GM12878 (cell line): ENCODE results near the gene RAB25. TPM values are rescaled to one million over a fixed set of nuclear protein-coding genes. Genes with fewer than 3 reads are reported as not detected.

ENCODE experiments used
- ATAC-seq: fragments of 200-7000 bp; cut with Tn5 transposase; 3 replicates; pipeline ENCODE4 v1.9.1; 2020; ENCODE audit warnings: mild to moderate bottlenecking, moderate library complexity
- BruUV-seq: library from RNA; stranded (reverse); fragments of 400-500 nt; replicated peaks from 2 replicates; lab custom pipeline; 2021; lab: Mats Ljungman, UMichigan
- CTCF ChIA-PET: fragments of 300-600 bp; sonication (Branson Sonifier 250); formaldehyde crosslinking; extraction: SDS; loops from one replicate; lab custom pipeline; 2021; ENCODE audit warnings: inconsistent platforms; lab: Yijun Ruan, JAX
- POLR2A ChIA-PET: fragments of 350-600 bp; formaldehyde crosslinking; extraction: SDS; loops from one replicate; lab custom pipeline; 2021; ENCODE audit warnings: inconsistent platforms; lab: Charles Lee
- RAD21 ChIA-PET: fragments of 300-600 bp; sonication (Branson Sonifier 250); formaldehyde crosslinking; loops from one replicate; lab custom pipeline; 2023; ENCODE audit warnings: antibody characterized with exemption; ENCODE audit not compliant: unreplicated experiment; lab: Charles Lee
- SMC1A ChIA-PET: fragments of 300-600 bp; sonication (Branson Sonifier 250); formaldehyde crosslinking; loops from one replicate; lab custom pipeline; 2023; ENCODE audit not compliant: unreplicated experiment, uncharacterized antibody; lab: Charles Lee
- DNase-seq: peaks from one replicate; pipeline ENCODE4 v3.0.0-alpha.2; 2011; ENCODE audit warnings: low read depth, low spot score
- FAIRE-seq: peaks from 3 replicates; lab custom pipeline; 2011; peaks lifted over from hg19 to GRCh38; lab: Jason Lieb, UNC
- H2AFZ ChIP-seq: 2 replicates; pipeline ENCODE4 v1.6.0; 2011; ENCODE audit warnings: low read depth, low read length, control low read depth; ENCODE audit not compliant: control insufficient read depth
- H3K27ac ChIP-seq: 2 replicates; pipeline ENCODE4 v1.5.1; 2011; ENCODE audit warnings: control low read depth; ENCODE audit not compliant: control insufficient read depth, insufficient read depth
- H3K27me3 ChIP-seq, 2 experiments: replicated peaks in 1 of 2; 2 replicates each; pipeline versions ENCODE4 v1.6.0 to v1.6.1; 2011; ENCODE audit warnings: low read length in 1 of 2; ENCODE audit not compliant: control insufficient read depth in 2 of 2, insufficient read depth in 2 of 2
- H3K36me3 ChIP-seq, 2 experiments: 2 replicates each; pipeline ENCODE4 v1.5.1; 2011; ENCODE audit warnings: low read length in 1 of 2; ENCODE audit not compliant: control insufficient read depth in 2 of 2, insufficient read depth in 2 of 2
- H3K4me1 ChIP-seq: 2 replicates; pipeline ENCODE4 v1.6.1; 2011; ENCODE audit warnings: mild to moderate bottlenecking, low read length, moderate library complexity, mixed read lengths; ENCODE audit not compliant: control insufficient read depth, insufficient read depth
- H3K4me2 ChIP-seq: 2 replicates; pipeline ENCODE4 v1.6.0; 2011; ENCODE audit warnings: control low read depth; ENCODE audit not compliant: control insufficient read depth, insufficient read depth
- H3K4me3 ChIP-seq: fragments of 200-600 bp; sonication (generic); 2 replicates; pipeline ENCODE4 v1.5.1; 2016
- H3K79me2 ChIP-seq: 2 replicates; pipeline ENCODE4 v1.6.0; 2011; ENCODE audit warnings: low read length; ENCODE audit not compliant: control insufficient read depth, insufficient read depth
- H3K9ac ChIP-seq: 2 replicates; pipeline ENCODE4 v1.8.0; 2011; ENCODE audit warnings: low read length, control low read depth, mixed read lengths; ENCODE audit not compliant: control insufficient read depth, insufficient read depth
- H3K9me3 ChIP-seq: replicated peaks from 3 replicates; pipeline ENCODE4 v1.5.1; 2011; ENCODE audit warnings: mild to moderate bottlenecking, low read length; ENCODE audit not compliant: control insufficient read depth, insufficient read depth
- H4K20me1 ChIP-seq: 2 replicates; pipeline ENCODE4 v1.6.0; 2011; ENCODE audit not compliant: control insufficient read depth, insufficient read depth
- CBX5 ChIP-seq: sonication (generic); IDR thresholded peaks from 2 replicates; pipeline ENCODE4 v1.6.1; 2016; ENCODE audit warnings: low read depth, moderate library complexity, mild to moderate bottlenecking, inconsistent platforms
- CEBPB ChIP-seq, 2 experiments: fragments of 150-350 bp in 1 of 2; IDR thresholded peaks; 2 replicates each; pipeline ENCODE4 v1.6.1; 2012 to 2014; ENCODE audit warnings: low read depth in 2 of 2, low read length in 2 of 2, borderline replicate concordance in 1 of 2, inconsistent platforms in 1 of 2
- FOS ChIP-seq: IDR thresholded peaks from 3 replicates; pipeline ENCODE4 v1.6.1; 2011; ENCODE audit warnings: borderline replicate concordance; ENCODE audit not compliant: insufficient read length; ENCODE audit errors: extremely low read depth
- FOXK2 ChIP-seq: fragments of 450-650 bp; IDR thresholded peaks from 2 replicates; pipeline ENCODE4 v1.6.1; 2017; ENCODE audit warnings: mild to moderate bottlenecking, moderate library complexity
- HDAC2 ChIP-seq: fragments of 200-600 bp; sonication (generic); IDR thresholded peaks from 2 replicates; pipeline ENCODE4 v1.6.1; 2017
- HDGF ChIP-seq: fragments of 450-650 bp; IDR thresholded peaks from 2 replicates; pipeline ENCODE4 v1.6.1; 2016; ENCODE audit warnings: antibody characterized with exemption
- KLF5 ChIP-seq: fragments of 450-650 bp; IDR thresholded peaks from 2 replicates; pipeline ENCODE4 v1.6.1; 2014; ENCODE audit warnings: mild to moderate bottlenecking; ENCODE audit not compliant: partially characterized antibody
- MEF2A ChIP-seq: IDR thresholded peaks from 2 replicates; pipeline ENCODE4 v1.6.1; 2011; ENCODE audit warnings: low read depth, mild to moderate bottlenecking, low read length, moderate library complexity; ENCODE audit not compliant: insufficient read depth
- NR2F1 ChIP-seq: fragments of 450-650 bp; conservative IDR thresholded peaks from 2 replicates; pipeline ENCODE4 v1.6.1; 2017; ENCODE audit warnings: mild to moderate bottlenecking
- RUNX3 ChIP-seq: IDR thresholded peaks from 2 replicates; pipeline ENCODE4 v1.6.1; 2012; ENCODE audit warnings: low read length, inconsistent platforms
- TARDBP ChIP-seq: IDR thresholded peaks from 2 replicates; pipeline ENCODE4 v1.6.1; 2016; ENCODE audit warnings: borderline replicate concordance
- TCF3 ChIP-seq: IDR thresholded peaks from 2 replicates; pipeline ENCODE4 v1.6.1; 2012; ENCODE audit warnings: low read depth, mild to moderate bottlenecking, low read length, borderline replicate concordance; ENCODE audit not compliant: insufficient read depth
- ZNF207 ChIP-seq: fragments of 450-650 bp; IDR thresholded peaks from 2 replicates; pipeline ENCODE4 v1.6.1; 2014; ENCODE audit warnings: antibody characterized with exemption, mild to moderate bottlenecking, borderline replicate concordance
- WGBS: methylation state at CpG from one replicate; pipeline ENCODE4 v1.1.6; 2016; ENCODE audit warnings: low lambda C conversion rate; ENCODE audit not compliant: insufficient replicate concordance, insufficient coverage; ENCODE audit errors: missing lambda C conversion rate; 5-methylcytosine and 5-hydroxymethylcytosine counted together
- in situ Hi-C: fragments of 300-500 bp; cut with MboI; formaldehyde crosslinking; loops from 9 replicates; pipeline ENCODE4 v1.14.3; 2018; ENCODE audit warnings: mixed read lengths
- intact Hi-C: fragments of 100-400 bp; cut with micrococcal nuclease; formaldehyde crosslinking; loops from one replicate; pipeline ENCODE4 v1.14.2; 2022; ENCODE audit not compliant: unreplicated experiment
- polyA plus RNA-seq, 11 experiments: library from polyadenylated mRNA; depleted of rRNA in 4 of 11; unstranded in 6 of 11; stranded (reverse) in 5 of 11; fragments of >200 nt; fragmentation: Nextera tagmentation in 4 of 11; fragmentation: Illumina TruSeq in 1 of 11; extraction: Ambion mirVana in 4 of 11; extraction: Trizol in 1 of 11; gene quantifications; 1 replicate in 1 of 11; 2 replicates in 10 of 11; pipeline versions ENCODE4 v1.2.1 to v1.2.3, GENCODE V29; 2011 to 2016; ENCODE audit warnings: inconsistent platforms in 2 of 11, missing spikeins in 2 of 11, low read depth in 1 of 11
- total RNA-seq, 4 experiments: library from RNA; depleted of rRNA in 3 of 4; stranded (reverse); fragments of >200 nt in 3 of 4; fragmentation: Illumina TruSeq in 1 of 4; extraction: Trizol in 1 of 4; gene quantifications; 2 replicates each; pipeline versions ENCODE4 v1.2.1 to v1.2.3, GENCODE V29; 2013 to 2021
- TF ChIP-seq, protein P1 (sequence below): IDR thresholded peaks from 2 replicates; pipeline ENCODE4 v1.6.1; 2011; ENCODE audit warnings: low read depth, mild to moderate bottlenecking, low read length, moderate library complexity, borderline replicate concordance; ENCODE audit errors: extremely low read depth
- TF ChIP-seq, protein P2 (sequence below): IDR thresholded peaks from 2 replicates; pipeline ENCODE4 v1.6.1; 2012; ENCODE audit warnings: improper control_type of control experiment, low read depth, low read length; ENCODE audit not compliant: insufficient replicate concordance
- TF ChIP-seq, protein P3 (sequence below): fragments of 450-650 bp; IDR thresholded peaks from 2 replicates; pipeline ENCODE4 v1.6.1; 2014; ENCODE audit warnings: mild to moderate bottlenecking
- TF ChIP-seq, protein P4 (sequence below): fragments of 450-650 bp; IDR thresholded peaks from 2 replicates; pipeline ENCODE4 v1.6.1; 2016; ENCODE audit warnings: mild to moderate bottlenecking

The RAB25 gene
- total and polyA plus RNA-seq, 10 of the 15 experiments (the other 5 are each of a cell fraction or from before 2014, with no cell fraction given): 0.16 to 0.36 (median 0.22) TPM; not detected in 7

DNA sequence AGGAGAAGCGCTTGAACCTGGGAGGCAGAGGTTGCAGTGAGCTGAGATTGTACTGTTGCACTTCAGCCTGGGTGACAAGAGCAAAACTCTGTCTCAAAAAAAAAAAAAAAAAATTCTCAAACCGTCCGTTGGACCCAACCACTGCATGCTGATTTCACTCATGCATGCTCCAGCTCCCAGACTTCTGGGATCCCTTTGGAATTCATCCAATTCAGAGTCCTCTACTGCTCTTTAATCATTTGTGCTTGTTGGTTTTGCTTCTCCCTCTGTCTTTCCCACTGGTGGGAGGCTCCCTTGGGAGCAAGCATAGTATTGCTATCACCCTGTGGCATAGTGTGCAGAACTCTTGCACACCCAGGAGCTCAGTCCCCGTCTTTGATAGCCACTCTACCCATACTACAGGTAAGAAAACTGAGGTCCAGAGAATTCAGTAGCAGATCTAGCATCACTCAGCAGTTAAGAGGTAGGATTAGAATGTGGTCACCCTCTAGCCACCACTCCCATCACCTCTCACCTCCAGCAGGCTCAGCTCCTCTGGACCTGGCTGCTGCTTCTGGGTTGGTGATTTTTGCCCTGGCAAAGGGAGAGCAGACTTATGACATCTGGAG is 50.5 kb downstream of the RAB25 start:
- ChIA-PET CTCF (interaction anchor here (0.9 to 25.7 kb wide), 3 partner anchors 14 to 224 kb away, joined by 4 to 1294 read pairs (median 60); no protein-coding TSS in a partner anchor), POLR2A (interaction anchor here (0.6 kb wide), 1 partner anchor 17 kb away, joined by 4 read pairs; no protein-coding TSS in a partner anchor), RAD21 (interaction anchor here (10.4 to 22.2 kb wide), 2 partner anchors 13 to 16 kb away, joined by 105 to 695 read pairs; no protein-coding TSS in a partner anchor), SMC1A (interaction anchor here (0.7 to 1.9 kb wide), 8 partner anchors 8 to 114 kb away, joined by 3 to 5 read pairs (median 3); partner anchors contain the start of gene MEX3A)
- H3K4me1 ChIP-seq: peaks cover 17% of the 10 kb centered on the region
- H3K9ac ChIP-seq: no peak overlapping the region
- no peak for FAIRE-seq
- in situ Hi-C loops (no loop called here), intact Hi-C loops (no loop called here)
- no peak for DNase-seq
- BruUV-seq: no TSS peak
- no peaks in the 10 kb centered on the region for H3K9me3 ChIP-seq
- 92% methylated on average over 4 of the region's 4 CpGs for WGBS
- H2AFZ ChIP-seq: no peak overlapping the region
- H3K27me3 ChIP-seq: no peaks in the 10 kb centered on the region
- no peaks in the 10 kb centered on the region for H4K20me1 ChIP-seq
- no peak for ATAC-seq
- no peaks in the 10 kb centered on the region for H3K36me3 ChIP-seq
- no peak overlapping the region for H3K4me3 ChIP-seq
- H3K4me2 ChIP-seq: no peak overlapping the region
- no peak overlapping the region for H3K27ac ChIP-seq
- peaks cover 18% of the 10 kb centered on the region for H3K79me2 ChIP-seq
- TF ChIP-seq NR2F1 (no peak), KLF5 (no peak), HDGF (no peak), TCF3 (no peak), FOS (no peak), HDAC2 (no peak), RUNX3 (no peak), FOXK2 (no peak), CEBPB (IDR thresholded peaks at IDR 0.05; ENCODE audit: borderline replicate concordance in 1 of 2, low read depth in 2 of 2, low read length in 2 of 2) (no peak), CBX5 (no peak), MEF2A (no peak), TARDBP (no peak), ZNF207 (no peak)
- TF ChIP-seq, protein P1, sequence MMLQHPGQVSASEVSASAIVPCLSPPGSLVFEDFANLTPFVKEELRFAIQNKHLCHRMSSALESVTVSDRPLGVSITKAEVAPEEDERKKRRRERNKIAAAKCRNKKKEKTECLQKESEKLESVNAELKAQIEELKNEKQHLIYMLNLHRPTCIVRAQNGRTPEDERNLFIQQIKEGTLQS: no peak
- TF ChIP-seq, protein P2, sequence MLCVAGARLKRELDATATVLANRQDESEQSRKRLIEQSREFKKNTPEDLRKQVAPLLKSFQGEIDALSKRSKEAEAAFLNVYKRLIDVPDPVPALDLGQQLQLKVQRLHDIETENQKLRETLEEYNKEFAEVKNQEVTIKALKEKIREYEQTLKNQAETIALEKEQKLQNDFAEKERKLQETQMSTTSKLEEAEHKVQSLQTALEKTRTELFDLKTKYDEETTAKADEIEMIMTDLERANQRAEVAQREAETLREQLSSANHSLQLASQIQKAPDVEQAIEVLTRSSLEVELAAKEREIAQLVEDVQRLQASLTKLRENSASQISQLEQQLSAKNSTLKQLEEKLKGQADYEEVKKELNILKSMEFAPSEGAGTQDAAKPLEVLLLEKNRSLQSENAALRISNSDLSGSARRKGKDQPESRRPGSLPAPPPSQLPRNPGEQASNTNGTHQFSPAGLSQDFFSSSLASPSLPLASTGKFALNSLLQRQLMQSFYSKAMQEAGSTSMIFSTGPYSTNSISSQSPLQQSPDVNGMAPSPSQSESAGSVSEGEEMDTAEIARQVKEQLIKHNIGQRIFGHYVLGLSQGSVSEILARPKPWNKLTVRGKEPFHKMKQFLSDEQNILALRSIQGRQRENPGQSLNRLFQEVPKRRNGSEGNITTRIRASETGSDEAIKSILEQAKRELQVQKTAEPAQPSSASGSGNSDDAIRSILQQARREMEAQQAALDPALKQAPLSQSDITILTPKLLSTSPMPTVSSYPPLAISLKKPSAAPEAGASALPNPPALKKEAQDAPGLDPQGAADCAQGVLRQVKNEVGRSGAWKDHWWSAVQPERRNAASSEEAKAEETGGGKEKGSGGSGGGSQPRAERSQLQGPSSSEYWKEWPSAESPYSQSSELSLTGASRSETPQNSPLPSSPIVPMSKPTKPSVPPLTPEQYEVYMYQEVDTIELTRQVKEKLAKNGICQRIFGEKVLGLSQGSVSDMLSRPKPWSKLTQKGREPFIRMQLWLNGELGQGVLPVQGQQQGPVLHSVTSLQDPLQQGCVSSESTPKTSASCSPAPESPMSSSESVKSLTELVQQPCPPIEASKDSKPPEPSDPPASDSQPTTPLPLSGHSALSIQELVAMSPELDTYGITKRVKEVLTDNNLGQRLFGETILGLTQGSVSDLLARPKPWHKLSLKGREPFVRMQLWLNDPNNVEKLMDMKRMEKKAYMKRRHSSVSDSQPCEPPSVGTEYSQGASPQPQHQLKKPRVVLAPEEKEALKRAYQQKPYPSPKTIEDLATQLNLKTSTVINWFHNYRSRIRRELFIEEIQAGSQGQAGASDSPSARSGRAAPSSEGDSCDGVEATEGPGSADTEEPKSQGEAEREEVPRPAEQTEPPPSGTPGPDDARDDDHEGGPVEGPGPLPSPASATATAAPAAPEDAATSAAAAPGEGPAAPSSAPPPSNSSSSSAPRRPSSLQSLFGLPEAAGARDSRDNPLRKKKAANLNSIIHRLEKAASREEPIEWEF: no peak
- TF ChIP-seq, protein P3, sequence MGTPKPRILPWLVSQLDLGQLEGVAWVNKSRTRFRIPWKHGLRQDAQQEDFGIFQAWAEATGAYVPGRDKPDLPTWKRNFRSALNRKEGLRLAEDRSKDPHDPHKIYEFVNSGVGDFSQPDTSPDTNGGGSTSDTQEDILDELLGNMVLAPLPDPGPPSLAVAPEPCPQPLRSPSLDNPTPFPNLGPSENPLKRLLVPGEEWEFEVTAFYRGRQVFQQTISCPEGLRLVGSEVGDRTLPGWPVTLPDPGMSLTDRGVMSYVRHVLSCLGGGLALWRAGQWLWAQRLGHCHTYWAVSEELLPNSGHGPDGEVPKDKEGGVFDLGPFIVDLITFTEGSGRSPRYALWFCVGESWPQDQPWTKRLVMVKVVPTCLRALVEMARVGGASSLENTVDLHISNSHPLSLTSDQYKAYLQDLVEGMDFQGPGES: no peak
- TF ChIP-seq, protein P4, sequence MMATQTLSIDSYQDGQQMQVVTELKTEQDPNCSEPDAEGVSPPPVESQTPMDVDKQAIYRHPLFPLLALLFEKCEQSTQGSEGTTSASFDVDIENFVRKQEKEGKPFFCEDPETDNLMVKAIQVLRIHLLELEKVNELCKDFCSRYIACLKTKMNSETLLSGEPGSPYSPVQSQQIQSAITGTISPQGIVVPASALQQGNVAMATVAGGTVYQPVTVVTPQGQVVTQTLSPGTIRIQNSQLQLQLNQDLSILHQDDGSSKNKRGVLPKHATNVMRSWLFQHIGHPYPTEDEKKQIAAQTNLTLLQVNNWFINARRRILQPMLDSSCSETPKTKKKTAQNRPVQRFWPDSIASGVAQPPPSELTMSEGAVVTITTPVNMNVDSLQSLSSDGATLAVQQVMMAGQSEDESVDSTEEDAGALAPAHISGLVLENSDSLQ: no peak
